ENCODE measurements around the gene USP34.
"Not testable (repeated sequence)": the region's sequence is repeated elsewhere in the genome, so short reads cannot be mapped to it uniquely, and the experiment has no call there.

DNA sequence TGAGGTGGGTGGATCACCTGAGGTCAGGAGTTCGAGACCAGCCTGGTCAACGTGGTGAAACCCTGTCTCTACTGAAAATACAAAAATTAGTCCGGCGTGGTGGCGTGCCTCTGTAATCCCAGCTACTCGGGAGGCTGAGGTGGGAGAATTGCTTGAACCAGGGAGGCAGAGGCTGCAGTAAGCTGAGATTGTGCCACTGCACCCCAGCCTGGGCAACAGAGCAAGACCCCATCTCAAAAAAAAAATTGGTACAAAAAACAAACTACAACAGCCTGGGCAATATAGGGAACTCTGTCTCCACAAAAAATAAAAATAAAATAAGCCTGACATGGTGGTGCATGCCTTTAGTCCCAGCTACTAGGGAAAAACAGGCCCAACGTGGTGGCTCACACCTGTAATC is 305.8 kb downstream of the USP34 start:
- TF ChIP-seq, protein P1, sequence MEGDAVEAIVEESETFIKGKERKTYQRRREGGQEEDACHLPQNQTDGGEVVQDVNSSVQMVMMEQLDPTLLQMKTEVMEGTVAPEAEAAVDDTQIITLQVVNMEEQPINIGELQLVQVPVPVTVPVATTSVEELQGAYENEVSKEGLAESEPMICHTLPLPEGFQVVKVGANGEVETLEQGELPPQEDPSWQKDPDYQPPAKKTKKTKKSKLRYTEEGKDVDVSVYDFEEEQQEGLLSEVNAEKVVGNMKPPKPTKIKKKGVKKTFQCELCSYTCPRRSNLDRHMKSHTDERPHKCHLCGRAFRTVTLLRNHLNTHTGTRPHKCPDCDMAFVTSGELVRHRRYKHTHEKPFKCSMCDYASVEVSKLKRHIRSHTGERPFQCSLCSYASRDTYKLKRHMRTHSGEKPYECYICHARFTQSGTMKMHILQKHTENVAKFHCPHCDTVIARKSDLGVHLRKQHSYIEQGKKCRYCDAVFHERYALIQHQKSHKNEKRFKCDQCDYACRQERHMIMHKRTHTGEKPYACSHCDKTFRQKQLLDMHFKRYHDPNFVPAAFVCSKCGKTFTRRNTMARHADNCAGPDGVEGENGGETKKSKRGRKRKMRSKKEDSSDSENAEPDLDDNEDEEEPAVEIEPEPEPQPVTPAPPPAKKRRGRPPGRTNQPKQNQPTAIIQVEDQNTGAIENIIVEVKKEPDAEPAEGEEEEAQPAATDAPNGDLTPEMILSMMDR (IDR thresholded peaks at IDR 0.05): not testable (repeated sequence)
- TF ChIP-seq POLR2AphosphoS5 (IDR thresholded peaks at IDR 0.05; ENCODE audit: low read depth, low read length); SIN3A (IDR thresholded peaks at IDR 0.05; ENCODE audit: borderline replicate concordance, insufficient read depth, low read depth, low read length); TCF7L2 (IDR thresholded peaks at IDR 0.05; ENCODE audit: low read depth, low read length): not testable (repeated sequence)
- TF ChIP-seq, protein P2, sequence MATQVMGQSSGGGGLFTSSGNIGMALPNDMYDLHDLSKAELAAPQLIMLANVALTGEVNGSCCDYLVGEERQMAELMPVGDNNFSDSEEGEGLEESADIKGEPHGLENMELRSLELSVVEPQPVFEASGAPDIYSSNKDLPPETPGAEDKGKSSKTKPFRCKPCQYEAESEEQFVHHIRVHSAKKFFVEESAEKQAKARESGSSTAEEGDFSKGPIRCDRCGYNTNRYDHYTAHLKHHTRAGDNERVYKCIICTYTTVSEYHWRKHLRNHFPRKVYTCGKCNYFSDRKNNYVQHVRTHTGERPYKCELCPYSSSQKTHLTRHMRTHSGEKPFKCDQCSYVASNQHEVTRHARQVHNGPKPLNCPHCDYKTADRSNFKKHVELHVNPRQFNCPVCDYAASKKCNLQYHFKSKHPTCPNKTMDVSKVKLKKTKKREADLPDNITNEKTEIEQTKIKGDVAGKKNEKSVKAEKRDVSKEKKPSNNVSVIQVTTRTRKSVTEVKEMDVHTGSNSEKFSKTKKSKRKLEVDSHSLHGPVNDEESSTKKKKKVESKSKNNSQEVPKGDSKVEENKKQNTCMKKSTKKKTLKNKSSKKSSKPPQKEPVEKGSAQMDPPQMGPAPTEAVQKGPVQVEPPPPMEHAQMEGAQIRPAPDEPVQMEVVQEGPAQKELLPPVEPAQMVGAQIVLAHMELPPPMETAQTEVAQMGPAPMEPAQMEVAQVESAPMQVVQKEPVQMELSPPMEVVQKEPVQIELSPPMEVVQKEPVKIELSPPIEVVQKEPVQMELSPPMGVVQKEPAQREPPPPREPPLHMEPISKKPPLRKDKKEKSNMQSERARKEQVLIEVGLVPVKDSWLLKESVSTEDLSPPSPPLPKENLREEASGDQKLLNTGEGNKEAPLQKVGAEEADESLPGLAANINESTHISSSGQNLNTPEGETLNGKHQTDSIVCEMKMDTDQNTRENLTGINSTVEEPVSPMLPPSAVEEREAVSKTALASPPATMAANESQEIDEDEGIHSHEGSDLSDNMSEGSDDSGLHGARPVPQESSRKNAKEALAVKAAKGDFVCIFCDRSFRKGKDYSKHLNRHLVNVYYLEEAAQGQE (IDR thresholded peaks at IDR 0.05; ENCODE audit: insufficient read depth in 1 of 2, low read depth in 2 of 2, low read length in 1 of 2): not testable (repeated sequence)
